K562 (cell line): Measurements from ENCODE around the gene HMGXB3. TPM values are rescaled to one million over a fixed set of nuclear protein-coding genes. Genes with fewer than 3 reads are reported as not detected.

Experiments
- ATF1 ChIP-seq, 2 experiments: fragments of 450-650 bp in 1 of 2; IDR thresholded peaks; 2 replicates each; pipeline ENCODE4 v1.6.1; 2016; ENCODE audit warnings: missing compliant biosample characterization in 1 of 2, missing genetic modification characterization in 1 of 2
- BCLAF1 ChIP-seq, 2 experiments: fragments of 450-650 bp in 1 of 2; IDR thresholded peaks; 2 replicates each; pipeline ENCODE4 v1.6.1; 2011 to 2017; ENCODE audit warnings: low read depth in 2 of 2, antibody characterized with exemption in 1 of 2, borderline replicate concordance in 1 of 2, low read length in 1 of 2, mild to moderate bottlenecking in 1 of 2, mixed read lengths in 1 of 2; ENCODE audit not compliant: control insufficient read depth in 1 of 2
- CREM ChIP-seq: IDR thresholded peaks from 2 replicates; pipeline ENCODE4 v1.6.1; 2014; ENCODE audit warnings: antibody characterized with exemption, low read depth
- E2F1 ChIP-seq: sonication (generic); formaldehyde crosslinking; IDR thresholded peaks from 2 replicates; pipeline ENCODE4 v1.8.1; 2023; ENCODE audit warnings: mild to moderate bottlenecking, missing genetic modification reagents, moderate library complexity
- EWSR1 ChIP-seq: fragments of 450-650 bp; IDR thresholded peaks from 2 replicates; pipeline ENCODE4 v1.6.1; 2018; ENCODE audit warnings: borderline replicate concordance, mild to moderate bottlenecking, low read depth, moderate library complexity; ENCODE audit not compliant: partially characterized antibody
- FOXA1 ChIP-seq: fragments of 450-650 bp; IDR thresholded peaks from 2 replicates; pipeline ENCODE4 v1.6.1; 2016; ENCODE audit warnings: mild to moderate bottlenecking, borderline replicate concordance
- FOXJ3 ChIP-seq: sonication (generic); formaldehyde crosslinking; IDR thresholded peaks from 2 replicates; pipeline ENCODE4 v1.4.0; 2020; ENCODE audit warnings: mild to moderate bottlenecking, missing genetic modification reagents
- HDAC3 ChIP-seq: fragments of 450-650 bp; IDR thresholded peaks from 2 replicates; pipeline ENCODE4 v1.6.1; 2018; ENCODE audit warnings: borderline replicate concordance, mild to moderate bottlenecking, moderate library complexity; ENCODE audit not compliant: partially characterized antibody
- KLF1 ChIP-seq: fragments of 450-650 bp; IDR thresholded peaks from 2 replicates; pipeline ENCODE4 v1.6.1; 2016; ENCODE audit warnings: missing genetic modification characterization, missing compliant biosample characterization
- KLF13 ChIP-seq: fragments of 450-650 bp; IDR thresholded peaks from 2 replicates; pipeline ENCODE4 v1.6.1; 2016; ENCODE audit warnings: missing genetic modification characterization, low read depth, mild to moderate bottlenecking, missing compliant biosample characterization, moderate library complexity, borderline replicate concordance
- MEIS2 ChIP-seq: fragments of 450-650 bp; IDR thresholded peaks from 2 replicates; pipeline ENCODE4 v1.6.1; 2014; ENCODE audit warnings: mild to moderate bottlenecking; ENCODE audit not compliant: partially characterized antibody
- NFATC3 ChIP-seq: fragments of 450-650 bp; IDR thresholded peaks from 2 replicates; pipeline ENCODE4 v1.6.1; 2017; ENCODE audit warnings: mild to moderate bottlenecking
- POLR3G ChIP-seq: IDR thresholded peaks from 2 replicates; pipeline ENCODE4 v1.6.1; 2011; ENCODE audit not compliant: insufficient read length, insufficient replicate concordance; ENCODE audit errors: extremely low read depth
- RAD21 ChIP-seq, 2 experiments: fragments of 250-450 bp in 1 of 2; fragments of 450-650 bp in 1 of 2; sonication (Bioruptor Pico) in 1 of 2; formaldehyde crosslinking in 1 of 2; IDR thresholded peaks in 1 of 2; conservative IDR thresholded peaks in 1 of 2; 2 replicates each; pipeline versions ENCODE4 v1.4.0 to v1.8.0; 2020 to 2022; ENCODE audit warnings: mild to moderate bottlenecking in 2 of 2, moderate library complexity in 1 of 2
- RBFOX2 ChIP-seq: fragments of 200-400 bp; formaldehyde crosslinking; IDR thresholded peaks from 2 replicates; pipeline ENCODE4 v1.6.1; 2017; ENCODE audit warnings: low read depth, mild to moderate bottlenecking, low read length, moderate library complexity
- SMARCA4 ChIP-seq: fragments of 450-650 bp; IDR thresholded peaks from 2 replicates; pipeline ENCODE4 v1.6.1; 2016
- SOX6 ChIP-seq: fragments of 450-650 bp; IDR thresholded peaks from 2 replicates; pipeline ENCODE4 v1.6.1; 2014; ENCODE audit warnings: mild to moderate bottlenecking
- SRF ChIP-seq, 2 experiments: fragments of 250-450, 450-650 bp in 1 of 2; sonication (Bioruptor Pico) in 1 of 2; sonication (generic) in 1 of 2; formaldehyde crosslinking; IDR thresholded peaks; 2 replicates each; pipeline versions ENCODE4 v1.5.0 to v1.5.1; 2020 to 2022; ENCODE audit warnings: mild to moderate bottlenecking in 1 of 2, missing genetic modification reagents in 1 of 2
- TAF7 ChIP-seq: fragments of 450-650 bp; IDR thresholded peaks from 2 replicates; pipeline ENCODE4 v1.6.1; 2016; ENCODE audit warnings: missing genetic modification characterization, missing compliant biosample characterization
- ZNF282 ChIP-seq: sonication (generic); formaldehyde crosslinking; IDR thresholded peaks from 2 replicates; pipeline ENCODE4 v1.8.1; 2023; ENCODE audit warnings: missing genetic modification reagents
- ZNF408 ChIP-seq: fragments of 250-450 bp; sonication (Bioruptor Pico); IDR thresholded peaks from 2 replicates; pipeline ENCODE4 v1.4.0; 2020; ENCODE audit warnings: low read depth, mild to moderate bottlenecking, moderate library complexity
- polyA plus RNA-seq, 8 experiments: library from polyadenylated mRNA; depleted of rRNA in 4 of 8; stranded (reverse) in 5 of 8; unstranded in 3 of 8; fragments of >200 nt; fragmentation: Nextera tagmentation in 2 of 8; fragmentation: Illumina TruSeq in 1 of 8; extraction: Ambion mirVana in 2 of 8; extraction: Trizol in 1 of 8; gene quantifications; 2 replicates each; pipeline versions ENCODE4 v1.2.1 to v1.2.3, GENCODE V29; 2011 to 2014; ENCODE audit warnings: inconsistent platforms in 1 of 8, missing spikeins in 1 of 8
- total RNA-seq, 7 experiments: library from RNA; depleted of rRNA in 6 of 7; stranded (reverse); fragments of >200 nt in 6 of 7; fragmentation: Illumina TruSeq in 2 of 7; extraction: Trizol in 2 of 7; gene quantifications; 2 replicates each; pipeline versions ENCODE4 v1.2.1 to v1.2.3, GENCODE V29; 2011 to 2021; ENCODE audit warnings: low replicate concordance in 1 of 7

The HMGXB3 gene
- total and polyA plus RNA-seq, 9 of the 15 experiments (the other 6 are each of a cell fraction or from before 2014, with no cell fraction given), result 1.8 to 44.1 (median 32.2) TPM

GRCh38 chr5:150001660-150002486 is 1.3 kb downstream of the HMGXB3 start (continued):
- TF ChIP-seq POLR3G, result no peak
- TF ChIP-seq HDAC3, result no peak
- TF ChIP-seq TAF7, result no peak
- no peak for TF ChIP-seq MEIS2
- TF ChIP-seq SMARCA4, result no peak
- no peak for TF ChIP-seq FOXA1
- TF ChIP-seq RAD21 (CRISPR knock-in tag; conservative IDR thresholded peaks at IDR 0.05 in 1 of 2, IDR thresholded peaks at IDR 0.05 in 1 of 2), result peak in 1 of 2 experiments; percentile 42; a peak in 2 of 4 replicates
- no peak for TF ChIP-seq E2F1 (CRISPR knock-in tag)
- no peak for TF ChIP-seq KLF13 (tag)
- no peak for TF ChIP-seq KLF1 (tag)
- TF ChIP-seq BCLAF1 (IDR thresholded peaks at IDR 0.05; ENCODE audit: borderline replicate concordance in 1 of 2, control insufficient read depth in 1 of 2, low read depth in 2 of 2, low read length in 1 of 2), result no peak
- TF ChIP-seq FOXJ3, result no peak
- no peak for TF ChIP-seq SRF (CRISPR knock-in tag; IDR thresholded peaks at IDR 0.05)
- TF ChIP-seq ZNF408 (CRISPR knock-in tag), result no peak
- no peak for TF ChIP-seq ATF1 (CRISPR knock-in tag; IDR thresholded peaks at IDR 0.05)
- 0 out of 2 replicates have a peak, but pooled peaks have one; percentile 14 for TF ChIP-seq ATF1 (tag; IDR thresholded peaks at IDR 0.05)
- no peak for TF ChIP-seq SOX6
- TF ChIP-seq RBFOX2, result no peak
- TF ChIP-seq CREM, result peak; percentile 42; the same call in 1 of the 2 replicates
- TF ChIP-seq EWSR1, result no peak
- TF ChIP-seq NFATC3, result no peak
- TF ChIP-seq ZNF282 (CRISPR knock-in tag), result no peak
